Transverse colon (tissue), 4 donors: Measurements from ENCODE around the gene CLEC4D. TPM values are rescaled to one million over a fixed set of nuclear protein-coding genes. Genes with fewer than 3 reads are reported as not detected.

Experiments
- DNase-seq: peaks from one replicate; pipeline ENCODE4 v3.0.0-alpha.2; 2019
- H3K27ac ChIP-seq, 4 donors: fragments of 200-600 bp; sonication (generic); 2 replicates each; pipeline ENCODE4 v1.5.1; 2016 to 2018; ENCODE audit warnings: inconsistent platforms in 4 of 4
- H3K27me3 ChIP-seq: fragments of 200-600 bp; sonication (generic); 2 replicates; pipeline ENCODE4 v1.5.1; 2017; ENCODE audit warnings: inconsistent platforms
- H3K36me3 ChIP-seq, 4 donors: fragments of 200-600 bp; sonication (generic); 2 replicates each; pipeline ENCODE4 v1.5.1; 2017 to 2019; ENCODE audit warnings: inconsistent platforms in 4 of 4
- H3K4me1 ChIP-seq, 4 donors: fragments of 200-600 bp; sonication (generic); 2 replicates each; pipeline ENCODE4 v1.5.1; 2017 to 2020; ENCODE audit warnings: inconsistent platforms in 4 of 4
- H3K4me3 ChIP-seq, 4 donors: fragments of 200-600 bp; sonication (generic); 1 replicate in 1 of 4; 2 replicates in 3 of 4; pipeline versions ENCODE4 v1.5.1 to v1.6.1; 2017 to 2019; ENCODE audit warnings: inconsistent platforms in 4 of 4
- H3K9me3 ChIP-seq, 2 donors: fragments of 200-600 bp; sonication (generic); 2 replicates each; pipeline ENCODE4 v1.5.1; 2017 to 2019; ENCODE audit warnings: inconsistent platforms in 2 of 2
- EP300 ChIP-seq: sonication (generic); formaldehyde crosslinking; IDR thresholded peaks from one replicate; pipeline ENCODE4 v1.6.1; 2017; ENCODE audit warnings: antibody characterized with exemption, low read depth
- POLR2A ChIP-seq: fragments of 450-650 bp; IDR thresholded peaks from one replicate; pipeline ENCODE4 v1.6.1; 2016; ENCODE audit warnings: antibody characterized with exemption, mild to moderate bottlenecking, moderate library complexity
- POLR2AphosphoS5 ChIP-seq, 3 donors: sonication (generic); formaldehyde crosslinking; IDR thresholded peaks; one replicate each; pipeline ENCODE4 v1.6.1; 2016; ENCODE audit warnings: antibody characterized with exemption in 3 of 3
- WGBS, 2 donors: methylation state at CpG; one replicate each; pipeline ENCODE4 v1.1.5; 2018; ENCODE audit warnings: low coverage in 1 of 2; 5-methylcytosine and 5-hydroxymethylcytosine counted together
- in situ Hi-C, 4 donors: fragments of 200-750 bp; cut with MboI; loops; one replicate each; pipeline versions ENCODE4 v1.15.0 to v1.15.1; 2017; ENCODE audit warnings: low sequenced_read_pairs in 3 of 4, low pct_ligation_motif_present in 1 of 4, low pct_unique_long_range_greater_than_20kb in 1 of 4
- intact Hi-C: fragments of 100-400 bp; cut with DNase I; formaldehyde crosslinking; loops from one replicate; pipeline ENCODE4 v1.15.1; 2023; ENCODE audit warnings: low total_unique reads
- total RNA-seq, 4 donors: library from RNA; depleted of rRNA; stranded (reverse); fragments of >200 nt; gene quantifications; one replicate each; pipeline ENCODE4 v1.1.0, GENCODE V29; 2016
- TF ChIP-seq, protein P1 (sequence below), 5 experiments: fragments of 200-600 bp in 3 of 5; fragments of 450-650 bp in 2 of 5; sonication (generic) in 3 of 5; IDR thresholded peaks; 1 replicate in 2 of 5; 2 replicates in 3 of 5; pipeline ENCODE4 v1.5.1; 2016 to 2017; ENCODE audit warnings: antibody characterized with exemption in 5 of 5, inconsistent platforms in 3 of 5, mild to moderate bottlenecking in 2 of 5, moderate library complexity in 1 of 5

Gene CLEC4D
- total RNA-seq, 4 donors from 2014 or later, result not detected

DNA sequence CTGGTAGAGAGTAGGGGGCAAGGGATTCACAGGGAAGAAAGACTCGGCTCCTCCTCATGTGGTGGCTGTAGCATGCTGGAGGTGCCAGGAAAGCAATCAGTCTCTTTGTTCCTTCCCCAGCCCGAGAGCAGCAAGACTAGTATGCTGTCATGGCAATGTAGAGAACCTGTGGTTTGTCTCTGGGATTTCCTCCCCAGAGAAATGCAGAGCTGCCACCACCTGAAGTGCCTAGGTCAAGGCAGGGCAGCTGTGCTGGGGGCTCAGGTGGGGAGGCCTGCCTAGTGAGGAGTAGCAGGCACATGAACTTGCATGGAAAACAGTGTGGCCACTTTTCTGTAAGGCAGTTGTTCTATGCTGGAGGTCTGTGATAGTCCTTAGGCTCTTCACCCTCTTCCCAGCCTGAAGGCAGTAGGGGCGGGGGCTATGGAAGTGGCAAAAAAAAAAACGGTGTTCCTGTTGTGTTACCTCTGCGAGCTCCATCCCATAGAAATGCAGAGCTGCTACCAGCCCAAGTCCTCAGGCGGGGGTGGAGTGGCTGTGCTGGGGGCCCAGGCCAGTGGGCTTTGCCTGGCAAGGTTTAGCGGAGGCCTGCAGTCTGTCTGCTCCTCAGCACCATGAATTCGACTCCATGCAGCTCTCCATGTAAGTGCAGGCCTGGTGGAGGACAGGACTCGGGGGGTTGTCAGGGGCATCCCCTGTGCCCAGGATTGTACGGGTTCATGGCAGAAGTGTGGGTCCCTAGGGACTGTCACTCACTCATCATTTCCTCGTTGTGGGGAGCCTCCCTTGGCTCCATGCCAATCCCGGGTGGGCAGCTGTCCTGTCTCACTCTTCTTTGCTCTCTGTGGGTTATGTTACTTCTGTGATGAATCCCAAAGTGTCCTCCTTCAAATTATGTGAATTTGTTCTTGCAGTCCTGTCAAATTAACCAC is 4.1 kb upstream of the CLEC4D start:
- no peak for TF ChIP-seq EP300
- TF ChIP-seq, protein P1, sequence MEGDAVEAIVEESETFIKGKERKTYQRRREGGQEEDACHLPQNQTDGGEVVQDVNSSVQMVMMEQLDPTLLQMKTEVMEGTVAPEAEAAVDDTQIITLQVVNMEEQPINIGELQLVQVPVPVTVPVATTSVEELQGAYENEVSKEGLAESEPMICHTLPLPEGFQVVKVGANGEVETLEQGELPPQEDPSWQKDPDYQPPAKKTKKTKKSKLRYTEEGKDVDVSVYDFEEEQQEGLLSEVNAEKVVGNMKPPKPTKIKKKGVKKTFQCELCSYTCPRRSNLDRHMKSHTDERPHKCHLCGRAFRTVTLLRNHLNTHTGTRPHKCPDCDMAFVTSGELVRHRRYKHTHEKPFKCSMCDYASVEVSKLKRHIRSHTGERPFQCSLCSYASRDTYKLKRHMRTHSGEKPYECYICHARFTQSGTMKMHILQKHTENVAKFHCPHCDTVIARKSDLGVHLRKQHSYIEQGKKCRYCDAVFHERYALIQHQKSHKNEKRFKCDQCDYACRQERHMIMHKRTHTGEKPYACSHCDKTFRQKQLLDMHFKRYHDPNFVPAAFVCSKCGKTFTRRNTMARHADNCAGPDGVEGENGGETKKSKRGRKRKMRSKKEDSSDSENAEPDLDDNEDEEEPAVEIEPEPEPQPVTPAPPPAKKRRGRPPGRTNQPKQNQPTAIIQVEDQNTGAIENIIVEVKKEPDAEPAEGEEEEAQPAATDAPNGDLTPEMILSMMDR (IDR thresholded peaks at IDR 0.05), result no peak
- no peak for TF ChIP-seq POLR2AphosphoS5 (IDR thresholded peaks at IDR 0.05)
- no peak for TF ChIP-seq POLR2A
- Histone ChIP-seq H3K4me1 (no peaks in the 10 kb centered on the region), H3K27me3 (peaks cover 6% of the 10 kb centered on the region), H3K36me3 (no peaks in the 10 kb centered on the region), H3K4me3 (no peak overlapping the region), H3K27ac (no peak overlapping the region), H3K9me3 (no peaks in the 10 kb centered on the region)
- in situ Hi-C loops (no loop called here), intact Hi-C loops (no loop called here)
- 13 to 60% methylated on average over 3 to 12 of the region's 12 CpGs for WGBS, 2 donors
- DNase-seq, result no peak

DNA sequence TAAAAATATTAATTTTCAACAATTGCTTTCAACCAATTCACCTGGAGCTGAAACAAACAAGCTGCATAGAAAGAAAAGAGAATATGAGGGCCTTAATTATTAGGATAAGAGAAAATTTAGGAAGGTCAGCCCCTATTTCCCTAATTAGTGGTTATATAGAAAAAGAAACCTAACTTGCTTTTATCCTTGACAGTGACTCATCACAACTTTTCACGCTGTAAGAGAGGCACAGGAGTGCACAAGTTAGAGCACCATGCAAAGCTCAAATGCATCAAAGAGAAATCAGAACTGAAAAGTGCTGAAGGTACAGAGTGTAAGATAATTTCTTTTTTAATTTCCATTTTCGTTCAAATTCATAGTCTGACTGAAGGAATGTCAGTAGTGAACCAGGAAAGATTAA is 4.7 kb downstream of the CLEC4D start:
- H3K36me3 ChIP-seq, result no peaks in the 10 kb centered on the region
- intact Hi-C loops, result no loop called here
- H3K4me3 ChIP-seq, result no peak overlapping the region
- WGBS, 2 donors, result 56 to 63% methylated on average over 2 of the region's 2 CpGs
- H3K27me3 ChIP-seq, result peaks cover 6% of the 10 kb centered on the region
- no peaks in the 10 kb centered on the region for H3K9me3 ChIP-seq
- no peaks in the 10 kb centered on the region for H3K4me1 ChIP-seq
- no peak for DNase-seq
- in situ Hi-C loops, result no loop called here
- TF ChIP-seq, protein P1 (IDR thresholded peaks at IDR 0.05), result no peak
- no peak for TF ChIP-seq POLR2AphosphoS5 (IDR thresholded peaks at IDR 0.05)
- TF ChIP-seq EP300, result no peak
- TF ChIP-seq POLR2A, result no peak
- H3K27ac ChIP-seq, result no peak overlapping the region

DNA sequence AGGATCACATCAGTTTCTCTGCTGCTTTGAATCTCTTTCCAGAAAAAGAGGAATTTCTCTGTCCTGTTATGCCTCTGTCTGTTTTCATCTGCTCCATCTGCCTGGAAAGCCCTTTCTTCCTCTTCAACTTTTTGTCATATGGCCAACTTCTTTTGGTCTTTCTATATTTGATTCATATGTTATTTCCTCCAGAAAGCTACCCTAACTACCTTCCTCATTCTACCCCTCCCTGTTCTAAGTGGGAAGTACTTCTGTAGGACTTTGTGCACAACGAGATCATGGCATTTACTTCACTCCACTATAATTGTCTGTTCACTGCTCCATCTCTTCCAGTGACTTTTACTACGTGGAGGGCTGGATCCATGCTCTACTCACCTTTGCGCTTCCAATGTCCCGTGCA is 5.9 kb downstream of the CLEC4D start:
- H3K9me3 ChIP-seq, result no peaks in the 10 kb centered on the region
- H3K4me3 ChIP-seq, result no peak overlapping the region
- TF ChIP-seq, protein P1 (IDR thresholded peaks at IDR 0.05), result no peak
- TF ChIP-seq POLR2A (no peak), EP300 (no peak)
- intact Hi-C loops (no loop called here), in situ Hi-C loops (no loop called here)
- no peaks in the 10 kb centered on the region for H3K4me1 ChIP-seq
- no peaks in the 10 kb centered on the region for H3K36me3 ChIP-seq
- no peaks in the 10 kb centered on the region for H3K27me3 ChIP-seq
- no peak for DNase-seq
- H3K27ac ChIP-seq, result no peak overlapping the region
- WGBS, 2 donors, result 60 to 68% methylated on average over 4 of the region's 4 CpGs

DNA sequence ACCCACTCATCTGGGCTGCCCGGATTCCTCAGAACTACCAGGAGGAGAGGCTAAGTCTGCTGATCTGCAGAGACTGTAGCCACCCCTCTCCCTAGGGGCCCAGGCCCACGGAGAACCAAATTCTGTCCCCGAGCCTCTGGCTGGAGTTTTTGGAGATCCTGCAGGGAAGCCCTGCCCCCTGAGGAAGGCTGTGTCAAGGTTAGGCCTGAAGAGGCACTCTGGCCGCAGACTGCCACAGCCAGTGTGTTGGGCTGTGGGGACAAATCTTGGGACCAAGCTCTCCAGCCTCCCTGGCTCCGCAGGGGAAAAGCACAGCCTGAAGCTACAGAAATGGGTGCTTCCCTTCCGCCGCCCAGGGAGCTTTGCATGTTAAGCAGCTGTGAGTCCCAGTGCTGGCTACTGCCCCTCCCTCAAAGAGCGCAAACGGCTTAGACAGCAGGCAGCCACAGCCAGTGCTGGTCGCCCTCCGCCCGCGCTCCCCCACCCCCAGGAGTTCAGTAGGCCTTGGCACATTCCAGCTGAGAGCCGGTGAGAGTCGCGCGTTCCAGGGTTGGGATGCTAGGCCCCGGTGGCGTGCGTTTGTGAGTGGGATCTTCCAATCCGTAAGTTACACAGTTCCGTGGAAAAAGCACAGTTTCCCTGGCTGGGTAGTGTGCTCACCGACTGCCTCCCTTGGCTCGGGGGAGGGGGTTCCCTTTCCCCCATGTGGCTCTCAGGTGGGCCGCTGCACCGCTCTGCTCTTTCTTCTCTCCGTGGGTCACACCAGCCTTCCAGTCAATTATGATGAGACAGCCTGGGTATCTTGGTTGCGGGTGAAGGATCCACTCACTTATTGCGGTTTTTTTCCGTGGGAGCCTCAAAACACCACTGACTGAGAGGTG is 14.2 kb downstream of the CLEC4D start:
- TF ChIP-seq, protein P1 (IDR thresholded peaks at IDR 0.05), result no peak
- TF ChIP-seq POLR2AphosphoS5 (IDR thresholded peaks at IDR 0.05), result no peak
- intact Hi-C loops (no loop called here), in situ Hi-C loops (loop anchor here in 1 of 4 donors (25.0 kb wide), 1 partner anchor 335 kb away; no protein-coding TSS in a partner anchor)
- Histone ChIP-seq H3K4me3 (no peak overlapping the region), H3K4me1 (no peaks in the 10 kb centered on the region), H3K36me3 (no peaks in the 10 kb centered on the region), H3K27me3 (no peaks in the 10 kb centered on the region), H3K9me3 (no peaks in the 10 kb centered on the region), H3K27ac (no peak overlapping the region)
- no peak for DNase-seq
- 83 to 100% methylated on average over 3 to 30 of the region's 30 CpGs for WGBS, 2 donors
